ENCODE results near the gene GALNT8.
"Not testable (repeated sequence)": the region's sequence is repeated elsewhere in the genome, so short reads cannot be mapped to it uniquely, and the experiment has no call there.

GRCh38 chr12:4721587-4721986 is 1.4 kb downstream of the GALNT8 start:
- not testable (repeated sequence) for TF ChIP-seq CTCF (IDR thresholded peaks at IDR 0.05 in 4 of 5, conservative IDR thresholded peaks at IDR 0.05 in 1 of 5); POLR2A (IDR thresholded peaks at IDR 0.05)
